Activated CD8-positive, alpha-beta memory T cell treated with anti-CD3 and anti-CD28 coated beads for 1 hour (primary cell): Measurements from ENCODE around the gene CSTPP1.

Experiments used
- DNase-seq, 2 donors: peaks; one replicate each; pipeline ENCODE4 v3.0.0-alpha.2; 2020; ENCODE audit warnings: low read depth in 1 of 2; ENCODE audit errors: extremely low read depth in 1 of 2

Gene CSTPP1

DNA sequence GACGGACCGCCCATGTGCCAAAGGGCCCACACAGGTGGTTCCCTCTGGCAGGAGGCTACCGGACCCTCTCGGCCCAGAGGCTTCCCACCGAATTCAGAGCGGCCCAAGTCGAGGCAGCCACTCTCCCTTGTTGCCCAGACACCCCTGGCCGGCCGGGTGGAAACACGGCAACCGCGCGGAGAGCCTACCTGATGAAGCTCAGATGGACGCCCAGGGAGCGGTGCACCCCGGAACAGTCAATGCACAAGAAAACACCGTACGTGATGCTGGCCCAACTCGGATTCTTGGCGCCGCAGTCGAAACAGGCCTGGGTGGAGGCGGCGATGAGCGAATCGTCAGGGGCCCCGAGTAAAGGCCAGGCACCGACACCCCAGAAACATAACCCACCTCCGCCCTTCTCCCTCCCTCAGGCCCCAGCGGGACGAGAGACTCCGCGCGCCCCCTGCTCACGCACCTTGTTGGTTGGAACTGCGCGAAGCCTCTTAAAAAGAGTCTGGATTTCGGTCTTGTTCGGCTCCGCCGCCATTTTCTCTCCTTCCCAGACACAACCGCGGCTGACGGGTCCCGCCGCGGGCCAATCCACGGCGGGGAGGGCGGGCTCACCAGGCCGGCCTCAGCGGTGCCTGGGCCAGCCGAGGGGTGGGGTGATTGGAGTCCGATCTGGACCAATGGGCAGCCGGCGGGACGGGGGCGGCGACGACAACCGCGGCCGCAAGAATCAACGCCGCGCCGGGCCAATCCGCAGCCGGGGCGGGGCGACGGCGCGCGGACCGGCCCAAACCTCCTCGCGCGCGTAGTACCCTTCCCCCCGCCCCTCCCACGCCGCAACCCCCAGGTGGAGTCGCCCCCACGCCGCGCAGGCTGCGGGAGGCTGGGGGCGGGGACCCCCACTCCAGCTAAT, 240.0 kb downstream of the CSTPP1 start, which contains the start of gene ARFGAP2:
TSS of gene ARFGAP2 (minus strand) at position 552 of the 901 bp plus-strand sequence. CDS start at position 526, 26 bp downstream.
- peak; percentile 85 to 93 for DNase-seq

DNA sequence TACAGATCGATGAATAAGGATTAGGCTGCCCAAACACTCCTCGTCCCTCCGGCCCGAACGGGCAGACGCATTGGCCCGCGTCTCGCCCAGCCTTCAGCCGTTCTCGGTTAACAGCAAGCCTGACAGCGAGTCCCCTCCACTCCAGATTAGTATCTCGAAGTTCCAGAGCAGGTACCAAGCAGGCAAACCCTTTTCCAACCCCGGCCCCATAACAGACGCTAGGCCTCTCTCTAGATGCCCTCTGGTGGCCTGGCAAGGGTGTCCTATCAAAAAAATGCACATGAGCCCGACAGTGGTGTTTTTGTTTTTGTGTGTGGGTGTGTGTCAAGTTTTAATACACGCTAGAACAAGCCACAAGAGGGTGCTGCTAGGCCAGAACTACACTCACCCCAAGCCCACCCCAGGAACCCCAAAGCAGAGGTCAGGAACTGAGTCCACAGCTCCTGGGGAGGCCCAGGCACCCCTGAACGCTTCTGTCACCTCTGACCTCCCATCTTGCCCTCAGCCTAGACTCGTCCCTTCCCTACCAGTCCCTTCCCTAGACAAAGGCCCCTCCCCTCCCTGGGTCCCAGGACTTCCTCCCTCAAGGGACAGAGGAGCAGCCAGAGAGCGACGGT, 240.8 kb downstream of the CSTPP1 start:
- DNase-seq = peak in 1 of 2 donors; percentile 44

DNA sequence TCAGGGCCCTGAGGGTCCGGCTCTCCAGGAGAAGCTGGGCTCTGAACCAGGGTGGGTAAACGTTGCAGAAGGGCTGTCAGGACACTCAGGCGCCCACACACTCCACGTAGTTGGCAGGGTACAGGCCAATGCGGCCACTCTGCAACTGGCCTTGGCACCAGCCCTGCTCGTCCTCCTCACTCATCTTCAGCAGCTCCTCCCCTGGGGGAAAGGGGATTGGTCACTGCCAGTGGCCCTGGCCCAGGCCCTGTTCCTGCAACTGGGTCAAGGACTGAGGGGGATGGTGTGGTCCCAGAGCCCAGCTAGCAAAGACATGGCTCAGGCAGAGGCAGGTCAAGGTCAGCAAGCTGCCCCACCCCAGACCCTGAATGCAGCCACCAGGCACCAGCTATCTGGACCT, 241.3 kb downstream of the CSTPP1 start:
- DNase-seq = no peak

DNA sequence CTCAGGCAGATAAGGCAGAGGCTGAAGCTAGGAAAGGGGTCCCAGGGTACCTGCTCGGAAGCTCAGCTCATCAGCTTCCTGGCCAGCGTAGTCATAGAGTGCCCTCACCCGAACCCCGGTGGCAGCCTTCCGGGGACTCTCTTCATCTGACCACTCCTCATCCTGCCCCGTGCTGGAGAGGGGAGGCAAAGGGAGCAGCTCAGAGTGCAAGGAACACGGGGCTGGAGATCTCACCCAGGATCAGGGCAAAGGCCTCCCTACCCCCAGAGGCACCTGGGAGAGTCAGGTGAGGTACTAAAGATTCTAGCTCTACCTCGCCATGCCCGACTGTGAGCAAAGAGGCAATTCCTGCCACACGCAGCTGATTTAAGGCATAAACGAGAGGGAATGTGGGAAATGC, 241.8 kb downstream of the CSTPP1 start:
- no peak for DNase-seq

DNA sequence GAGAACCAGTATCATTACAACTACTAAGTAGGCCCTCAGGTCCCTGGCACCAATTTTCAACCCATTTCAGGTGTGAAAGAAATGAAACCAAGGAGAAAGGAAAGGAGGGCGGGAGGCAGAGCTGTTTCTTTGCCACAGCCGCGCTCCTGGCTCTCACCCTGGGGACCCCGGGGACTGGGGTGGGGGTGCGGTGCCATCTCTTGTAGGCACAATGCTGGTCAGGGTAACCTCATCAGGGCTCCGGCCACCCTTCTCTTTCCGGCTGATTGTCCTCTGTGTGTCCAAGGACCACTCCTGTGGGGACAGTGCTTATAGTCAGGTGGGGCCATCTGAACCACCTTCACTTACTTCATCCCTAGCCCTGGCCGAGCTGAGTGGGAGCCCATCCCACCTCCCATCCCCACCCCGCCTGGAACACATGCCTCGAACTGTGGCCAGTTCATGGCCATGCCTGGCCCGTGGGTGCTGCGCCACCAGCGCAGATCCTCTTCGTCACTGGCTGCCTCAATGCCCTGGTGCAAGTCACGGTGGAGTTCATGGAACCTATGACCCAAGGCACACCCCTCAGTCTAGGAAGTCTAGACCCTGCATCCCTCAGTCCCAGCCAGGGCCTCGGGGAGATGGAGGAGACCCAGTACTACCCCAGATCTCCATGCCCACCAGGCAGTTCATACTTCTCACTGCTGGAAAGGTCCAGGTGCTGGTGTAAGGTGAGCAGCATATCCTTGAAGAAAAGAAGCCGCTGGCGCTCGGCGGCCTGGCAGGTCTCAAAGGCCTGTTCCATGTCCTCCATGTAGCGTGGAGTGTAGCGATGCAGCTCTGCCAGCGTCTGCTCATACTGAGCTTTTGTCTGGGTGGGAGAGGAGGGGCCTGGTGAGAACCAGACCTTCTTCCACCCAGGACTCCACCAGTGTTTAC, 242.4 kb downstream of the CSTPP1 start:
- DNase-seq = no peak

DNA sequence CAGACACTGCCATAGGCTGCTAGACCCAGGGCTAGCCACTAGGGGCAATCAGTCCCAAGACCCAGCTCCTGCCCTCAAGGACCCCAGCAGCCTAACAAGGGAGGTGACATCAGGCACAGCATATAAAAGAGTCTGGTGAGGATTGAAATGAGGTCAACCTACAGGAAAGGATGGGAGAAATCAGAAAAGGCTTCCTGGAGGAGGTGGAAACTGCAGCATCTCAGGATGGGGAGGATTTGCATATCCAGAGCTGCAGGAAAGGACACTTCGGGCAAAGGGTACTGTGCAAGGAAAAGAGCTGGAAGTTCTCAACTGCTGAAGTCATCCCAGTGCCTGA, 243.1 kb downstream of the CSTPP1 start:
- no peak for DNase-seq

DNA sequence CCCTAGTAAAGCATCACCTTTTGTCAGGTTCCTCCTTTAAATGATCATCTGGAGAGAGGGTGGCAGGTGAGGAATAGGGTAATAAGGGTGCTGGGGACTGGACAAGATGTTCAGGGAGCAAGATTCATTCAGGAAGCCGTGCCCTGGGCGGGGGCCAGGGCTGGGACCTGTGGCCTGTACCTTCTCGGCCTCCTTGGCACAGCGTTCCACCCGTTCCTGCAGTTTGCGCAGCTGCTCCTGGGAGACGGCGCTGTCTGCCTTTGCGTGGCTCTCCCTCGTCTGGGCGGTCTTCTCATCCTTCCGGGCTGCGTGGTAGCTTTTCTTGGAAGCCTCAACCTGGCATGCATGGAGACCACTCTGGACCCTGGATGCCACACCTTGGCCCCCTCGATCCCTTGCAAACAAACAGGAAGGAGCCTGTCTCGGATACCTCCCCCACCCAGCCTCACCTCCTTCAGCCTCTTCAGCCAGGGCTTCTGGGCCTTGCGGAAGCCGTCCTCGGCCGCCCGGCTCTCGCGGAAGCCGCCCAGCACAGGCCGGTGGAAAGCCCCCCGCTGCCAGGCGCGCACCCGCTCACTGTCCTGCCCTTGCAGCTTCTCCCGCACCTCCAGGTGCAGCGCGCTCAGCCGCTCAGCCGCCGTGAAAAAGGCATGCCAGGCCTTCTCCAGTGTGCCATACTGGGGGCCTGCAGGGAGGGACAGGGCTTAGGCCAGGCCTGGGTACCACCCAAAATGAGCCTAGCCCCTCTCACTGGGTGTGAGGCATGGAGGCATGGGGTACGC, 243.6 kb downstream of the CSTPP1 start:
- no peak for DNase-seq

DNA sequence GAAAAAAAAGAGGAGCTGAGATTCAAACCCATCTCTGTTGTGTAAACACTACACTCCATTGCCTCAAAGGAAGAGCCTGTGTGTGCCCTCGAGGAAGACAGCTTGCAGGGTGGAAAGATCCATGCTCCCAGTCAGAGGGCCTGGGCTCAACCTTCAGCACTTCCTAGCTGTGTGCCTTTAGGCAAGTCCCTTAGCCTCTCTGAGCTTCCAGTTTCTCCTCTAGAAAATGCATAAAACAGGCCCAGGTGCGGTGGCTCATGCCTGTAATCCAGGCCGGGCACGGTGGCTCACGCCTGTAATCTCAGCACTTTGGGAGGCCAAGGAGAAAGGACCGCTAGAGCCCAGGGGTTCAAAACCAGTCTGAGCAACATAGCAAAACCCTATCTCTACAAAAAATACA, 244.7 kb downstream of the CSTPP1 start:
- no peak for DNase-seq

DNA sequence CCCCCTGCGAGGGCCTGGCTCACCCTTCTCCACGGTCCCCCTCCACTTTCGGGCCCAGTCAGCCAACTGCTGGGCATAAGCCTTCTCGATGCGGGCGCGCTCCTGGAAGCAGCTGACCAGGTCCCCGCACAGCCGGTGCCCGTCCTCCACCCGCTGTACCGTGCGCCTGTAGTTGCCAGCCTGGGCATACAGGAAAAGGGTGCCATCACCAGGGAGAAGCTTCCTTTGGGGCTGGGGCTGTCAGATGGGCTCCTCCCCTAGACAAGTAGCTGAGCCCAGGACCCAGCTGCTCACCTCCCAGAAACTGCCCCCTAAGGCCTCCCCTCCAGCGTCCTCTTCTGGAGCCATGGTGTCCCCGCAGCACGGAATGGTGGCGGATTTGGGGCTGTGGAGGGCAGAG, 245.8 kb downstream of the CSTPP1 start:
- DNase-seq = no peak

DNA sequence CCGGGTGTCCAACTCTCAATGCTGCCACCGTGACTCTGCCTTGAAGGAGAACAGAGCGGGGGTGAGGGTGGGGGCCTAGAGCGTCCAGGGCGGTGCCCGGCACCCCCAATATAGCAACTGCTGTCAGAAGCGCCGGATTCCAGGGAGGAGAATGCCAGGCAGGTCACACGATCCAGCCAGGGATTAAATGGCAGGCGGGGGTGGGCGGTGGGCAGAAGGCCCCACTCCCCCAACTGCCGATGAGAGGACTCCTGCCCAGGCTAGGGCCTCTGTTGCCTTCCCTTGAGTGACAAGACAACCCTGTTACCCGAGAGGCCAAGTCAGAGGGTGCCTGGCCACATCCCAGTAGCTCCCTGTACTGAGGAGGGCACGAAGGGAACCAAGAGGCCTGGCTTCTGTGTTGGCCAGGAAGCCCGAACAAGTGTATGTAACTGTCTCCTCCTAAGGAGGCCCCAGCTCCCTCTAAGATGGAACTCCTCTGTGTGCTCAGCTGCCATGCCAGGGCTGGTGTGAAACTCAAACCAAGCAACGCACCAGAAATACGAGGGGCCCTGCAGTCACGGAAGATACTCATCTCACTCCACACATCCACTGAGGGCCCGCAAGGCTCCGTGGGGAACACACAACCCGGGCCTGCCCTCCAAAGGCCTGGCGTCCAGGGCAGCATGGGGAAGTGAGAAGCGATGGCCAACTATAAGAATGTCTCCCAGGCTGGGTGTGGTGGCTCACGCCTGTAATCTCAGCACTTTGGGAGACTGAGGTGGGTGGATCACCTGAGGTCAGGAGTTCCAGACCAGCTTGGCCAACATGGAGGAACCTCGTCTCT, 246.7 kb downstream of the CSTPP1 start:
- no peak for DNase-seq

DNA sequence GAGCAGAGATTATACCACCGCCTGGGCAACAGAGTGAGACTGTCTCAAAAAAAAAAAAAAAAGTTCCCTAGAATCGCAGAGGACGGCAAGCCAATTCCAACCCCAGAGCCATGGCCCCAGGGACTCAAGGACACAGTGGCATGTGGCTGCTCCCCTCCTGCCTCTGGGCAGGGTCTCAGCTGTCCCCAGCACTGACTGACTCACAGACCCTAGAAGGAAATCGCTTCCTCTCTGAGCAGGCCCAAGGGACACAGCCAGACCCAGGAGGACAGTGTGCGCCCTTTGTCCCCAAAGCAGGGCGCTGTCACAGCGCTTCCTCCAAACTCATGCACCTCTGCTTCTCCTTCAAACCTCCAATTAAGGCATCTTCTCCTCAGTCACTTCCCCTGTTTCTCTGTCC, 247.4 kb downstream of the CSTPP1 start:
- DNase-seq = no peak

DNA sequence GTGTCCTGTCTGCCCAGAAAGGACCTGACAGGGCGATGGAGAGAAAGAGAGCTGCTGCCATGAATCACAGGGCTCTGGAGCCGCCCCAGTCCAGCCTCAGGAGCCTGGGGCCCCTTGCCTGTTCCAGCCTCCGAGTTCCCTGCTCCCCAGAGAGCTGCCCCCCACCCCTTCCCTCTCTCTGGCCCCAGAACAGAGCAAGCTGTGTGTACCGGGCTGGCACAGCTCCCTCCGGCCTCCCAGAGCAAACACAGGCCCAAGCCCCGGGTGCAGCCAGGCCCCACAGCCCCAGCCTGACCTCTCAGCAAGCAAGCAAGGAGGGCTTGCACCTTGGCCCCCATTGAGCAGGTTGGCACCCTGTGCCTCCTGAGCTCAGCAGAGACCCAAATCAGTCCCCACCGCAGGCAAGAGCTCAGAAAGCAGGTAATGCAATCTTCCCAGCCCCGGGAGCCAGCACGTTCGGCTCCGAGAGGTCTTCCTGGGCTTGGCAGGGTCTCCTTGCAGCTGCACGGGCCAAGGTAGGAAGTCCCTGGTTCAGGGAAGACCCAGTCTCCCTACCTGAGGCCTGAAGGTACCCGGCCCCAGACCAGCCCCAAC, 248.2 kb downstream of the CSTPP1 start:
- no peak for DNase-seq

DNA sequence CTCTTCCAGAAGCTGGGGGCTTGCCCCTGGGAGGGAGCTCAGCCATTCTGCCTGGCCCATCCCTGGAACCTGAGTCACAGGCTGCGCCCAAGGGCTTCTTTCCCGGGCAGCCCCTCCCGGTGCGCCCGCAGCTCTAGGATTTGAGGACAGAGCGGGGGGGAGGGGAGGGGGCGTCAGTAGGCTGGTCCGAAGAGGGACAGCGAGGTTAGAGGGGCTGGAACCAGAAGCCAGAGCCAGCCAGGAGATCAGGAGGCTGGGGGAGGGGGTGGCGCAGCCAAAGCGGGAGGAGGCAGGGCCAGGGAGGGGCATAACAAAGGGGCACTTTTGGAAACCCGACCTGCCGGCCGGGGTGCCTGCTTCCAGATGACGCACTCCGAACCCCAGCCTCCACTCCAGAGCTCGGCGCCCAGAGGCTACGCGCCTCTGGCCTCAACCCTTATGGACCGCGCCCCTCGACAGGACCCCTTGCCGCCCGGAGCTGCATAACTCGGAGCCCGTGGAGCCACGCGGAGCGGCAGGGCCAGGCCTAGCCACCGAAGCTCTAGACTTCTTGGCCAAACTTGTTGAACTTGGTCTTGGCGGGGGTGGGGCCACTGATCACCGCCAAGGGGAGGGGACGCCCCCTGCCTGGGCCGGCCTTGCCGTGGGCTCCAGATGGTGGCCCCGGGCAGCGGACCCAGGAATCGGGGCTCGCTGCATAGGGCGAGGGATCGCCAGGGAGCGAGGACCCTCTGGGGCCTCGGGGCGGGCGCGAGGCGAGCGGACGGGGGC, 248.9 kb downstream of the CSTPP1 start:
- DNase-seq = no peak

DNA sequence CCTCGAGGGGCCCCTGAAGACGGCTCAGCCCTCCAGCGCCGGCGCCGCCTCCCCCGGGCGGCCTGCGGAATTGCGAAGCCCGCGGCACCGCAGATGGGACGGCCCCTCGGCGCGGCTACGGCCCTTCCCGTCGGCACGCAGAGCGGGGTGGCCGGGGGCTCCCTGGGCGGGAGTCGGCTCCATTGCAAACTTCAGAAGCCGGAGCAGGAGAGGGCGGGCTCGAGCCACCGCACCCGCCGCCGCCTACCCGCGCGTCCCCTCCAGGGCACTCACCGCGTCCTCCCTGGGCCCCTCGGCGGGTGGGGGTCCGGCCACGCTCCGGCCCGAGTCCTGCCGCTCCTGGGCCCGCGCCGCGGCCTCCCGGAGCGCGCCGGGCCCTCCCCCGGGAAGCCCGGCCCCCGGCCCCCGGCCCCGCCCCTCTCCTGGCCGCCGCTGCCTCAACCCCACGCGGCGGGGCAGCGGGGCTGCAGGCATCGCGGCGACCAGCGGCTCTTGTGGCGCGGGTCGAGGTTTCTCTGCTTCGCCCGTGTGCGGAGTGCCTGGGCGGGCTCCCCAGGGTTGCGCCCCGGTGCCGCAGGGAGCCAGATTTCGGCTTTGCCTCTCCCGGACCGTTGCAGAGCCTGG, 249.6 kb downstream of the CSTPP1 start, which contains the start of gene PACSIN3:
TSS of gene PACSIN3 (minus strand) at position 359 of the 624 bp plus-strand sequence. CDS start 3,707 bp downstream, outside the sequence.
- no peak for DNase-seq

DNA sequence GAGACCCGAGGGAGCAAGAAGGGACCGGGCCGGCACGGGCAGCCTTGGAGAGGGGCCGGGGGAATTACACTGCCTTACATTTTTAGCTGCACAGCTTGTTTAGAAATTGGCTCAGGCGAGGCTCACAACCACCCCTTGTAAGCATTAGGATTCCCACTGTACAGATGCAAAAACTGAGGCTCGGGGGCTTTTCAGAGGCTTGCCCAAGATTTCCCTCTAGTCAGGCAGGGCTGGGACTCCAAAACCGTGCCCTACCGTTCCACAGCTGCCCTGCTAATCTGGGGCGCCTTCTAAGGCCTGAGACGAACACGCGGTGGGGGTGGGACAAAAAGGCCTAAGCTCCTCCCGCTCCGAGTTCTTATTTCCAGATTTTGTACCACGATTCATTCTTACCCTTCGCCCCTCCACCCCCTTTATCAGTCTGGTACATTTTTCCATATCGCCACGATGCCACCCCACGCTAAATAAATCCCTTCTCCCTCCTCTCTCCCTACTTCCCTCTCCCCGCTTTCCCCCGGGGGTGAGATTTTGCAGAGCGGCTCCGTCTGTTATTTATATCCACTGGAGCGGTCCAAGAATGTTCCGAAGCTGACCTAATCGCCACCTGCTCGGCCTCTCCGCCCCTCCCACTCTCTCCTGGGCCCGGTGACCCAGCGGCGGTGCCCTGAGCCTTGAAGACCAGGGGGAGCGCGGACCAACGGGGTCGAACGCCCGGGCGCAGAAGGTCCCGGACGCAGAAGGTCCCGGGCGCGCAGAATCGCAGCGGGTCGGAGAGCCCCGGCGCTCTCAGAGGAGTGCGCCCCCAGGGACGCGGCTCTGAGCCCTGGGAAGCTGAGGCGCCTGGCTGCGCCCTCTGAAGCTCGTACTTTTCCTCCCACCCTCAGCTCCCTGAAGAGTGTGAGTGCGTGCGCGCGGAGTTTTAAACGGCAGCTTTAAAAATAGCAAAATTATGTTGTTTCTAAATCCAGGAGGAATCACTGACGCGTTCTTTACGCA, 250.4 kb downstream of the CSTPP1 start:
- peak in 1 of 2 donors; percentile 14 for DNase-seq

DNA sequence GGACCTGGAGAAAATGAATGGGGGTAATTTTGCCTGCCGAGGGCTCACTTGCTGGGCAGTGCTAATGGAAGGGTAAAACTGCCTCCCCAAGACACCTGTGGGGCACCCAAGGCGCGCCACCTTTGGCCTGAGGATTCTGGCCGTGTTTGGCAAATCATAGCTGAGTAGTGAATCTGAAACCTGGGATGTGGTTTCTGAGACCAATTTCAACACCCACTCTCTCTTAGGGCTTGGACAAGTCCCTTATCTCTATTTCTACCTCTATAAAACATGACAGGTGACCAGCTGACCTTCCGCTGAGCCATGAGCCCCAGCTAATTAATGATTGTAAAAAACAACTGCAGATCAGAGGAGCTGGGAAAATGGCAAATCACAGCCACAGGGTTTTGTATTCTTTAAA, 251.2 kb downstream of the CSTPP1 start:
- no peak for DNase-seq

DNA sequence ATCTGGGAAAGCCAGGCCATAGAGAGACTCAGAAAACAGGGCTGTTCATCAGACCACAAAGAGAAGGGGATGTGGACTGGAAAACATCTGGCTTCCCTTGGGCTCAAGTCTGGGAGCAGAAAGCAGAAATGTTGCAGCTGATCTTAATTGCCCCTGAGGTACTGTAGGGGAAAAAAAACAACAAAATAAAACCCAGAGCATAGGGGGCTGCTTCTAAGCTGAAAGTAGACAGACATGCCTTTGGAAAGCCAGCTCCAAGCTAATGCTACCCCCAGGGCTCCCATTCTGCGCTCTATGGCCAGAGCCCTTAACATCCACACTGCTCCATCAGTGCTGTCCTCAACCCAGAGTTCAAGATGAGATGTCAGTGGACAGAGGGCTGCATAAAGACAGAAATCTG, 251.7 kb downstream of the CSTPP1 start:
- no peak for DNase-seq
